Gastroesophageal sphincter (tissue), 4 donors: ENCODE results near the gene CCT2. TPM values are rescaled to one million over a fixed set of nuclear protein-coding genes. Genes with fewer than 3 reads are reported as not detected.

Experiments used
- ATAC-seq: fragments of 150-250 bp; one replicate; pipeline ENCODE4 v1.9.1; 2016; ENCODE audit warnings: mild to moderate bottlenecking, moderate library complexity
- H3K27ac ChIP-seq, 4 donors: fragments of 200-600 bp; sonication (generic) in 3 of 4; 1 replicate in 3 of 4; 2 replicates in 1 of 4; pipeline ENCODE4 v1.5.1; 2016 to 2019
- H3K27me3 ChIP-seq: fragments of 200-600 bp; sonication (generic); one replicate; pipeline ENCODE4 v1.5.1; 2019
- H3K36me3 ChIP-seq, 2 donors: fragments of 200-600 bp; sonication (generic); one replicate each; pipeline ENCODE4 v1.5.1; 2019; ENCODE audit warnings: control low read depth in 1 of 2
- H3K4me1 ChIP-seq, 3 donors: fragments of 200-600 bp; sonication (generic); 1 replicate in 2 of 3; 2 replicates in 1 of 3; pipeline ENCODE4 v1.5.1; 2016 to 2019; ENCODE audit warnings: control low read depth in 2 of 3
- H3K4me3 ChIP-seq, 2 donors: fragments of 200-600 bp; sonication (generic); one replicate each; pipeline ENCODE4 v1.5.1; 2019; ENCODE audit warnings: mild to moderate bottlenecking in 1 of 2, moderate library complexity in 1 of 2
- H3K9me3 ChIP-seq, 3 donors: fragments of 200-600 bp; sonication (generic); one replicate each; pipeline ENCODE4 v1.5.1; 2017 to 2019; ENCODE audit warnings: control low read depth in 2 of 3
- CTCF ChIP-seq, 4 experiments: fragments of 200-600 bp in 2 of 4; fragments of 450-650 bp in 2 of 4; sonication (generic) in 1 of 4; IDR thresholded peaks; one replicate each; pipeline ENCODE4 v1.5.1; 2017 to 2019; ENCODE audit warnings: antibody characterized with exemption in 4 of 4, mild to moderate bottlenecking in 2 of 4, moderate library complexity in 2 of 4
- EP300 ChIP-seq: sonication (generic); formaldehyde crosslinking; IDR thresholded peaks from one replicate; pipeline ENCODE4 v1.6.1; 2017; ENCODE audit warnings: antibody characterized with exemption, mild to moderate bottlenecking
- POLR2A ChIP-seq, 2 donors: fragments of 450-650 bp; IDR thresholded peaks; one replicate each; pipeline ENCODE4 v1.6.1; 2017; ENCODE audit warnings: antibody characterized with exemption in 2 of 2, mild to moderate bottlenecking in 2 of 2, moderate library complexity in 1 of 2
- POLR2AphosphoS5 ChIP-seq: sonication (generic); formaldehyde crosslinking; IDR thresholded peaks from one replicate; pipeline ENCODE4 v1.6.1; 2017; ENCODE audit warnings: antibody characterized with exemption
- WGBS, 2 donors: methylation state at CpG; one replicate each; pipeline ENCODE4 v1.1.5; 2018; ENCODE audit warnings: low coverage in 1 of 2; 5-methylcytosine and 5-hydroxymethylcytosine counted together
- total RNA-seq, 4 donors: library from RNA; depleted of rRNA; stranded (reverse); fragments of >200 nt; gene quantifications; one replicate each; pipeline ENCODE4 v1.1.0, GENCODE V29; 2016

Gene CCT2
- total RNA-seq, 4 donors from 2014 or later = 95.4 to 125 (median 110) TPM

- TF ChIP-seq POLR2A (IDR thresholded peaks at IDR 0.05) (no peak), EP300 (no peak), POLR2AphosphoS5 (no peak), CTCF (IDR thresholded peaks at IDR 0.05) (no peak)
- Histone ChIP-seq H3K27ac (no peak overlapping the region), H3K36me3 (peaks cover 0 to 10% of the 10 kb centered on the region in 2 donors), H3K27me3 (no peaks in the 10 kb centered on the region), H3K9me3 (no peaks in the 10 kb centered on the region), H3K4me1 (peaks cover 0 to 6% (median 0%) of the 10 kb centered on the region in 3 donors), H3K4me3 (no peak overlapping the region)
- ATAC-seq = no peak
- 75 to 100% methylated on average over 1 of the region's 1 CpG for WGBS, 2 donors
Observed at GRCh38 chr12:69580074-69580473, 5.2 kb upstream of the CCT2 start.

- no peak for TF ChIP-seq POLR2A (IDR thresholded peaks at IDR 0.05)
- no peak for TF ChIP-seq POLR2AphosphoS5
- no peak for TF ChIP-seq CTCF (IDR thresholded peaks at IDR 0.05)
- Histone ChIP-seq H3K4me3 (no peak overlapping the region), H3K27me3 (no peaks in the 10 kb centered on the region), H3K36me3 (peaks cover 0 to 17% of the 10 kb centered on the region in 2 donors), H3K9me3 (no peaks in the 10 kb centered on the region), H3K27ac (no peak overlapping the region), H3K4me1 (peaks cover 0 to 23% (median 3%) of the 10 kb centered on the region in 3 donors)
- ATAC-seq = no peak
Observed at GRCh38 chr12:69583203-69583602, 2.1 kb upstream of the CCT2 start.

- no peak for ATAC-seq
Observed at GRCh38 chr12:69588527-69588926, 3.3 kb downstream of the CCT2 start.

GRCh38 chr12:69589082-69589481 is 3.8 kb downstream of the CCT2 start:
- peaks cover 0 to 23% (median 3%) of the 10 kb centered on the region in 3 donors for H3K4me1 ChIP-seq
- H3K27ac ChIP-seq = no peak overlapping the region
- WGBS, 2 donors = 63 to 68% methylated on average over 2 of the region's 2 CpGs
- H3K27me3 ChIP-seq = no peaks in the 10 kb centered on the region
- no peak for ATAC-seq
- H3K9me3 ChIP-seq = no peaks in the 10 kb centered on the region
- TF ChIP-seq POLR2A (IDR thresholded peaks at IDR 0.05) (no peak), EP300 (no peak), POLR2AphosphoS5 (no peak), CTCF (IDR thresholded peaks at IDR 0.05) (no peak)
- H3K4me3 ChIP-seq = no peak overlapping the region
- peaks cover 7 to 75% of the 10 kb centered on the region in 2 donors for H3K36me3 ChIP-seq

More at GRCh38 chr12:69588527-69588926, 3.3 kb downstream of the CCT2 start:
- no peaks in the 10 kb centered on the region for H3K9me3 ChIP-seq
- H3K27me3 ChIP-seq = no peaks in the 10 kb centered on the region
- TF ChIP-seq POLR2AphosphoS5 (no peak), POLR2A (IDR thresholded peaks at IDR 0.05) (no peak), CTCF (IDR thresholded peaks at IDR 0.05) (no peak), EP300 (no peak)
- H3K4me3 ChIP-seq = no peak overlapping the region
- H3K27ac ChIP-seq = no peak overlapping the region
- peaks cover 3 to 70% of the 10 kb centered on the region in 2 donors for H3K36me3 ChIP-seq
- WGBS, 2 donors = 81 to 84% methylated on average over 4 of the region's 4 CpGs
- peaks cover 0 to 23% (median 3%) of the 10 kb centered on the region in 3 donors for H3K4me1 ChIP-seq

- Histone ChIP-seq H3K36me3 (peaks cover 31 to 100% of the 10 kb centered on the region in 2 donors), H3K27me3 (no peaks in the 10 kb centered on the region), H3K4me1 (no peaks in the 10 kb centered on the region), H3K4me3 (no peak overlapping the region), H3K9me3 (no peaks in the 10 kb centered on the region), H3K27ac (no peak overlapping the region)
- no peak for ATAC-seq
- TF ChIP-seq POLR2AphosphoS5 = no peak
- TF ChIP-seq POLR2A (IDR thresholded peaks at IDR 0.05) = no peak
- no peak for TF ChIP-seq CTCF (IDR thresholded peaks at IDR 0.05)
- no peak for TF ChIP-seq EP300
- WGBS, 2 donors = 100% methylated on average over 2 of the region's 2 CpGs
Observed at GRCh38 chr12:69595689-69596088, 10.4 kb downstream of the CCT2 start.
